Measurements from ENCODE around the gene PRDM16.

Gene PRDM16

GRCh38 chr1:3440300-3440681 lies 371.3 kb downstream of the PRDM16 start:
- no peak for TF ChIP-seq CTCF (IDR thresholded peaks at IDR 0.05; ENCODE audit: borderline replicate concordance, insufficient read depth, low read depth, low read length)
- H3K4me3 ChIP-seq (ENCODE audit: low read depth, low read length) = no peak overlapping the region

DNA sequence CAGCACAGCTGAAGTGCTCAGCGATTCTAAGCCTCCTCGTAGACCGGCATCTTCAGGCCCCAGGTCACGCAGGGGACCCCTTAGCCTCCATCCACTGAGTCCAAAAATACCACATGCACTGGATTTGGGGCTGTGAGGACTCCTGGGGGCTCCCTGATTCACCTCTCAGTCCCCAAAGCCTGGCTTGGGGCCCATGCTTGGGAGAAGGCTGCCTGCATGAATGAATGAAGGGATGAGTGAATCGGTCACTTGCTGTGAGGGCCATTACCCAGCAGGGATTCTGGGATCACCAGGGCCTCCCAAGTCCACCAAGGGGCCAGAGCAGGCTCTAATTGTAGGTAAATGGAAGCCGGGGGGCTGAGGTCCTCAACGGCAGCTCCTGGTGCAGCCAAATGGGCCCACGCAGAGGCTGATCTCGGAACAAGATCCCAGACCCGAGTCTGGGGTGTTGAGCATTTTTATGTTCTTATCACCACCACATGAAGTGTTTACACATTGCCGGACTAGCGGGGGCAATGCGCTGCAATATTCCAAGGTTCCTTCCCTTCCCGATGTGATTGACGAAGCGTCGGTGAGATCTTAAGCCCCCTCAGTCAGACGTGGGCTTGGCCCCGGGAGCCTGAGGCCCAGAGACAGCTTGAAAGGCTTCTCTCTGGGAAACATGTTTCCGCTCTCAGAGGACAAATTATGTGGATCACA lies 371.9 kb downstream of the PRDM16 start:
- H3K4me3 ChIP-seq (ENCODE audit: low read depth, low read length) = no peak overlapping the region
- TF ChIP-seq CTCF (IDR thresholded peaks at IDR 0.05; ENCODE audit: borderline replicate concordance, insufficient read depth, low read depth, low read length) = no peak

DNA sequence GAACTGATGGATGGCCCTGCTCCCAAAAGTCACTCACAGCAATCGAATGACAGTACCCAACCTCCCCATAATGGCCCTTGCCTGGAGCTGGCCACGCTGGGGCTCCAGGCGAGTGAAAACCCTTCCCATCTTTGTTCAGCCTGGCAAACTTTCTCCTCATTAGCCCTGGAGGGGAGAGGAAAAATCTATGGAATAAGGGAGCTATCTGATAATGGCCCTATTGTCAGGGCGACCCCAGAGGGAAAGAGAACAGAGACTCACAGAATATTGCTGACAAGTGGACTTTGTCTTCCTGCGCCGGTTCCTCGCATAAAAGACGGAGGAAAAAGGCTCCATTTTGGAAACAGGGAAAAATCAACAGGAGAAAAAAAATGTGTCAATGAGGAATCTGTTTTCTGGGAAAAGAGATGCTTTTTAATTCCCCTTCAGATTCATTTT lies 372.4 kb downstream of the PRDM16 start:
- H3K4me3 ChIP-seq (ENCODE audit: low read depth, low read length) = no peak overlapping the region
- TF ChIP-seq CTCF (IDR thresholded peaks at IDR 0.05; ENCODE audit: borderline replicate concordance, insufficient read depth, low read depth, low read length) = no peak

GRCh38 chr1:3441880-3442279 lies 372.9 kb downstream of the PRDM16 start:
- TF ChIP-seq CTCF (IDR thresholded peaks at IDR 0.05; ENCODE audit: borderline replicate concordance, insufficient read depth, low read depth, low read length) = no peak
- no peak overlapping the region for H3K4me3 ChIP-seq (ENCODE audit: low read depth, low read length)

DNA sequence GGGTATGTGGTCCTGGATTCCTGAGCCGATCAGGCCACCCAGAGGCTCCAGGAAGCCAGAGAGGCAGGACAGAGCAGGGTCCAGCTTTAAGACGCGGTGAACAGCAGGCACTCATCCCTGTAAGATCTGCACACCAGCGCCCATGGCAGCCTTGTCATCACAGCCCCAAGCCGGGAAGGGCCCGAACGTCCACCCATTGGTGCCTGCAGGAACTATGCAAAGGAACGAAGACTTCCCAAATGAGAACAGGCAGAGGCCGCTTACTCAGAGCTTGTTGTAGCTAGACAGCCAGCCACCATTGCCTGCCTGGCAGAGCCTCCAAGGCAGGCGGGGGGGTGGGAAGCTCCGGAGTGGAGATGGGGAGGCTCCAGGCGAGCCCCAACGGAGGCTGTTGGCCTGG lies 373.3 kb downstream of the PRDM16 start:
- no peak overlapping the region for H3K4me3 ChIP-seq (ENCODE audit: low read depth, low read length)
- TF ChIP-seq CTCF (IDR thresholded peaks at IDR 0.05; ENCODE audit: borderline replicate concordance, insufficient read depth, low read depth, low read length) = no peak

DNA sequence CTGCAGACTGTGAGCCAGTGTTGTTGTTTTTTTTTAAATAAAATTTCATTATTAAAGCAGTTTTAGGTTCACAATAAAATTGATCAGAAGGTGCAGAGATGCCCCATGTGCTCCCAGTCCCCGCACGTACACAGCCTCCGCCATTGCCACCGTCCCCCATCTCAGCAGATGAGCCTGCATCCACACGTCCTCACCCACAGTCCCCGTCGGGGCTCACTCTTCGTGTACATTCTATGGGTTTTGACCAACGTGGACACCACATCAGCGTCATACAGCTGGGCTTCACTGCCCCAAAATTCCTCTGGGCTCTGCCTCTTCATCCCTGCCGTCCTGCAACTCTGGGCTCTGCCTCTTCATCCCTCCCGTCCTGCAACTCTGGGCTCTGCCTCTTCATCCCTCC lies 373.9 kb downstream of the PRDM16 start:
- no peak overlapping the region for H3K4me3 ChIP-seq (ENCODE audit: low read depth, low read length)
- TF ChIP-seq CTCF (IDR thresholded peaks at IDR 0.05; ENCODE audit: borderline replicate concordance, insufficient read depth, low read depth, low read length) = no peak

- no peak overlapping the region for H3K4me3 ChIP-seq (ENCODE audit: low read depth, low read length)
- no peak for TF ChIP-seq CTCF (IDR thresholded peaks at IDR 0.05; ENCODE audit: borderline replicate concordance, insufficient read depth, low read depth, low read length)
Observed at GRCh38 chr1:3443807-3444206, 374.8 kb downstream of the PRDM16 start.

Measured in GM12875 (cell line).